COLO829 (cell line): ENCODE measurements around the gene CCNE1.
"Not testable (repeated sequence)": the region's sequence is repeated elsewhere in the genome, so short reads cannot be mapped to it uniquely, and the experiment has no call there.

Experiments
- DNase-seq: peaks from one replicate; pipeline ENCODE4 v3.0.0; 2012; ENCODE audit warnings: low spot score

The CCNE1 gene

GRCh38 chr19:29815231-29815630 lies 3.4 kb downstream of the CCNE1 start:
- no peak for DNase-seq

- no peak for DNase-seq
Observed at GRCh38 chr19:29817316-29817715, 5.5 kb downstream of the CCNE1 start.

- DNase-seq = no peak
Observed at GRCh38 chr19:29819300-29819699, 7.5 kb downstream of the CCNE1 start.

GRCh38 chr19:29819986-29820385 lies 8.2 kb downstream of the CCNE1 start:
- no peak for DNase-seq

- no peak for DNase-seq
Observed at GRCh38 chr19:29823581-29824330, 12.0 kb downstream of the CCNE1 start.

GRCh38 chr19:29825263-29825662 lies 13.5 kb downstream of the CCNE1 start:
- not testable (repeated sequence) for DNase-seq

GRCh38 chr19:29831041-29831548 lies 19.3 kb downstream of the CCNE1 start:
- no peak for DNase-seq

- DNase-seq = no peak
Observed at GRCh38 chr19:29831686-29832085, 19.9 kb downstream of the CCNE1 start.

- no peak for DNase-seq
Observed at GRCh38 chr19:29832801-29833200, 21.0 kb downstream of the CCNE1 start.

GRCh38 chr19:29833614-29834261 lies 21.9 kb downstream of the CCNE1 start:
- no peak for DNase-seq

- DNase-seq = no peak
Observed at GRCh38 chr19:29834991-29835846, 23.4 kb downstream of the CCNE1 start.

GRCh38 chr19:29836409-29836825 lies 24.6 kb downstream of the CCNE1 start:
- no peak for DNase-seq

GRCh38 chr19:29837448-29837981 lies 25.7 kb downstream of the CCNE1 start:
- no peak for DNase-seq

GRCh38 chr19:29837996-29838395 lies 26.2 kb downstream of the CCNE1 start:
- DNase-seq = no peak

- DNase-seq = no peak
Observed at GRCh38 chr19:29840066-29840950, 28.5 kb downstream of the CCNE1 start.

- no peak for DNase-seq
Observed at GRCh38 chr19:29841209-29841558, 29.4 kb downstream of the CCNE1 start.

- DNase-seq = no peak
Observed at GRCh38 chr19:29841559-29842367, 30.0 kb downstream of the CCNE1 start.

GRCh38 chr19:29842471-29843179 lies 30.8 kb downstream of the CCNE1 start:
- DNase-seq = no peak

GRCh38 chr19:29843180-29844051 lies 31.6 kb downstream of the CCNE1 start:
- DNase-seq = no peak
